Neural crest cell (in vitro differentiated cells): ENCODE results near the gene PTPRM. TPM values are rescaled to one million over a fixed set of nuclear protein-coding genes. Genes with fewer than 3 reads are reported as not detected.

Experiments
- DNase-seq: peaks from one replicate; pipeline ENCODE4 v3.0.0; 2021; ENCODE audit warnings: low read depth, mixed read lengths, low spot score
- H3K27ac Mint-ChIP-seq: one replicate; pipeline ENCODE4 v1.8.0; 2021; ENCODE audit warnings: mild to moderate bottlenecking, mixed read lengths; ENCODE audit not compliant: unreplicated experiment
- H3K27me3 Mint-ChIP-seq: 2 replicates; pipeline ENCODE4 v1.8.0; 2021; ENCODE audit warnings: low read depth, mild to moderate bottlenecking, mixed read lengths
- H3K36me3 Mint-ChIP-seq: 2 replicates; pipeline ENCODE4 v1.8.0; 2021; ENCODE audit warnings: low read depth, mild to moderate bottlenecking, mixed read lengths
- H3K4me1 Mint-ChIP-seq: 2 replicates; pipeline ENCODE4 v1.8.0; 2021; ENCODE audit warnings: mixed read lengths
- H3K4me3 Mint-ChIP-seq: one replicate; pipeline ENCODE4 v1.8.0; 2021; ENCODE audit warnings: mild to moderate bottlenecking, mixed read lengths
- H3K9me3 Mint-ChIP-seq: 2 replicates; pipeline ENCODE4 v1.8.0; 2021; ENCODE audit warnings: mixed read lengths
- total RNA-seq: library from RNA; stranded (reverse); gene quantifications from 2 replicates; pipeline ENCODE4 v1.2.1, GENCODE V29; 2021
- TF ChIP-seq, protein P1 (sequence below): fragments of 200-600 bp; sonication (generic); conservative IDR thresholded peaks from 2 replicates; pipeline ENCODE4 v1.5.0; 2021; ENCODE audit warnings: antibody characterized with exemption, mild to moderate bottlenecking

Gene PTPRM
- total RNA-seq, 1 donor from 2014 or later: 7.7 TPM

DNA sequence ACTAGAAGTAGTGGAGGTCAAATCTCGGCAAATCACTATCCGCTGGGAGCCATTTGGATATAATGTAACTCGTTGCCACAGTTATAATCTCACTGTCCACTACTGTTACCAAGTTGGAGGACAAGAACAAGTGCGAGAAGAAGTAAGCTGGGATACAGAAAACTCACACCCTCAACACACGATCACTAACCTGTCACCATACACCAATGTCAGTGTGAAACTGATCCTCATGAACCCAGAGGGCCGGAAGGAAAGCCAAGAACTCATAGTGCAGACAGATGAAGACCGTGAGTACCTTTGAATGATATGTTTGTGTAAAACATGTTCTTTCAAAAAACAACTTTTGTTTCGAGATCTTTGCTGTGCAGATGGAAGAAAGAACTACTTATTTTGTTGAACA lies 502.6 kb downstream of the PTPRM start:
- Mint-ChIP-seq H3K36me3 (no peaks in the 10 kb centered on the region), H3K9me3 (no peaks in the 10 kb centered on the region), H3K4me1 (peaks cover 3% of the 10 kb centered on the region), H3K27me3 (no peaks in the 10 kb centered on the region), H3K4me3 (no peak overlapping the region), H3K27ac (no peak overlapping the region)
- TF ChIP-seq, protein P1, sequence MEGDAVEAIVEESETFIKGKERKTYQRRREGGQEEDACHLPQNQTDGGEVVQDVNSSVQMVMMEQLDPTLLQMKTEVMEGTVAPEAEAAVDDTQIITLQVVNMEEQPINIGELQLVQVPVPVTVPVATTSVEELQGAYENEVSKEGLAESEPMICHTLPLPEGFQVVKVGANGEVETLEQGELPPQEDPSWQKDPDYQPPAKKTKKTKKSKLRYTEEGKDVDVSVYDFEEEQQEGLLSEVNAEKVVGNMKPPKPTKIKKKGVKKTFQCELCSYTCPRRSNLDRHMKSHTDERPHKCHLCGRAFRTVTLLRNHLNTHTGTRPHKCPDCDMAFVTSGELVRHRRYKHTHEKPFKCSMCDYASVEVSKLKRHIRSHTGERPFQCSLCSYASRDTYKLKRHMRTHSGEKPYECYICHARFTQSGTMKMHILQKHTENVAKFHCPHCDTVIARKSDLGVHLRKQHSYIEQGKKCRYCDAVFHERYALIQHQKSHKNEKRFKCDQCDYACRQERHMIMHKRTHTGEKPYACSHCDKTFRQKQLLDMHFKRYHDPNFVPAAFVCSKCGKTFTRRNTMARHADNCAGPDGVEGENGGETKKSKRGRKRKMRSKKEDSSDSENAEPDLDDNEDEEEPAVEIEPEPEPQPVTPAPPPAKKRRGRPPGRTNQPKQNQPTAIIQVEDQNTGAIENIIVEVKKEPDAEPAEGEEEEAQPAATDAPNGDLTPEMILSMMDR: no peak
- no peak for DNase-seq

DNA sequence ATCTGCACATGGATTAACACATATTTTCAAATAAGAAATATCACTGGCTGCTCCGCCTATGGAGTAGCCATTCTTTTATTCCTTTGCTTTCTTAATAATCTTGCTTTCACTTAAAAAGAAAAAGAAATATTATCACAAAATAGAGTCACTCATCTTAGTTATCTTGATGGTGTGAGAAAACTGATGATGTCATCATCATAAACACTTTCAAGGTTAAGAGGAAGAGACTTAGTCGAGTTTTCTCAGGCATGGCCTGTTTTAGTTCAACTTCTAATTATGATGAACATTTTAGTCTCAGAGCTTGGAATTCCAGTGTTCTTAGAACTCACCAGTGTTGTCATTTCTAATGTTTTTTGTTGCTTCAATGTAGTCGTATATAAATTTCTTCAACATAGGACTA lies 506.1 kb downstream of the PTPRM start:
- TF ChIP-seq, protein P1: no peak
- H3K9me3 Mint-ChIP-seq: no peaks in the 10 kb centered on the region
- H3K4me1 Mint-ChIP-seq: no peaks in the 10 kb centered on the region
- no peak overlapping the region for H3K4me3 Mint-ChIP-seq
- H3K27me3 Mint-ChIP-seq: no peaks in the 10 kb centered on the region
- H3K27ac Mint-ChIP-seq: no peak overlapping the region
- no peaks in the 10 kb centered on the region for H3K36me3 Mint-ChIP-seq
- DNase-seq: no peak

DNA sequence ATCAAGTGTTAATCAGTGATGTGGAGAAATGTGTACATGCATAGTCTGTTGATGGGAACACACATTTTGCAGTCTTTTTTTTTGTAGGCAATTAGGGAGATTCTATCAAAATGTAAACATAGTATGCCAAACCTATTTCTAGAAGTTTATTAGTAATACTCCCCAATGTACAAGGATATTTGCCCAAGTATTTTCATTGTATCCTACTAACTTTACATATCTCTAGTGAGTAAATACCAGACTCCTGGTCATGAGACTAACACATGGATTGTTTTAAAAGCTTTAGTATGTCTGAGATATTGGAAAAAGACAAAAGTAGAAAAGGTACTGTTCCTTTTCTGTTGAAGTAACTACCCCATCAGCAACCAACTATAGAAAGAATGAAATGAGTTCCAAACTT lies 513.0 kb downstream of the PTPRM start:
- DNase-seq: no peak
- TF ChIP-seq, protein P1: no peak
- Mint-ChIP-seq H3K9me3 (no peaks in the 10 kb centered on the region), H3K27me3 (no peaks in the 10 kb centered on the region), H3K36me3 (no peaks in the 10 kb centered on the region), H3K27ac (no peak overlapping the region), H3K4me1 (peaks cover 3% of the 10 kb centered on the region), H3K4me3 (no peak overlapping the region)

DNA sequence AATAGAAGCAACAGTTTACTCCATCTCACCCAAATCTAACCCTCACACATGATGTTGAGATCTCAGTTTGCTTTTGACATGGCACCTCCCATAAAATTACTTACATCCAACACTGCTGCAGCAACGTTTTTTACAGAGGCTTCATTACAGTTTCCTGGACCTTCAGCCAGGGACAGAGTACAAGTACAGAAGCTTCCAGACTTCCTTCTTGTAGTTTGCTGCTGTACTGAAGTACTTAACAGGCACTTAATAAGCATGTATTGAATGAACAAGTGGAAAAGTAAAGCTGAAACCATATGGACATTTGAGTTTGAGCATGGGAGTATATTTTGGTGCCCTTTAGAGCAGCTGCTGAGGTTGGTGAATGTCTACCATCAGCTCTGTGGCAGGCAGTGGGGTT lies 514.2 kb downstream of the PTPRM start:
- TF ChIP-seq, protein P1: no peak
- Mint-ChIP-seq H3K36me3 (no peaks in the 10 kb centered on the region), H3K4me3 (no peak overlapping the region), H3K27me3 (no peaks in the 10 kb centered on the region), H3K9me3 (no peaks in the 10 kb centered on the region), H3K4me1 (peaks cover 3% of the 10 kb centered on the region), H3K27ac (no peak overlapping the region)
- DNase-seq: no peak

DNA sequence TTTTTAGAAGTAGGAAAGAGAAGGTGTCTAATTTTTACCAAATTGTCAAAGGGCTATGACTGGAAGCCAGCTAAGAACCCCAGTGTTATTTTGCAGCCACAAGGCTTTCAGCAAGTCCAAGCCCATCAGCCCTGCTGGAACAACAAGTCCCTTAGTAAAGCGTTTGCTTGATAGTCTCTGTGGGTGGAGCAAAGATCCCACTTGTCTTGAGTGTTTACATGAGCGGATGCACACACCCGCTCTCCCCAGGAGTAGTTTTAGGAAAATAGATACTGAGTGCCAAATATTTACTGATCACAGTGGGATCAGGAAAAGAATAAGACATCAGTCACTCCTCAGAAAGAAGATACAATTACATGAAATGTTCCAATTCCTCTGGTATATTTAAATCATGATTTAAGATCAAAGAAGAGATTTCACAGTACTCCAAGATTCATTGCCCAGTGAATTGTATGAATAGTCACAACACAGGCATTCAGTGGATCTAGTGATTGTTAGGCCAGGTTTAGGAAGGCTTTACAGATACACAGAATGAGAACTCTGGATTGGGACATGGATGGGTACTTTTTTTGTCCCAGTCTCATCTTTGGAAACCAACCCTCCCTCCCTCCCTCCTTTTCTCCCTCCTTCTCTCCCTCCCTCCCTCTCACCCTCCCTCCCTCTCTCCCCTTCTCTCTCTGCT lies 514.9 kb downstream of the PTPRM start:
- Mint-ChIP-seq H3K9me3 (no peaks in the 10 kb centered on the region), H3K4me1 (peaks cover 3% of the 10 kb centered on the region), H3K4me3 (no peak overlapping the region), H3K27me3 (no peaks in the 10 kb centered on the region), H3K36me3 (no peaks in the 10 kb centered on the region), H3K27ac (no peak overlapping the region)
- TF ChIP-seq, protein P1: no peak
- no peak for DNase-seq
